Measurements from ENCODE around the gene CLEC5A. TPM values are rescaled to one million over a fixed set of nuclear protein-coding genes. Genes with fewer than 3 reads are reported as not detected.

Gene CLEC5A
- total and polyA plus RNA-seq, 2 of the 8 experiments (the other 6 are each of a cell fraction or from before 2014, with no cell fraction given) = not detected

- Histone ChIP-seq H3K23ac (ENCODE audit: insufficient read length) (no peak overlapping the region), H3K36me3 (ENCODE audit: control insufficient read depth in 2 of 4, insufficient read depth in 4 of 4, low read length in 3 of 4) (no peaks in the 10 kb centered on the region), H4K91ac (replicated peaks; ENCODE audit: insufficient read length, low read length) (no peak overlapping the region), H3K18ac (ENCODE audit: extremely low read depth, low read length) (no peak overlapping the region), H2BK5ac (ENCODE audit: low read depth, low read length) (no peak overlapping the region), H2AFZ (ENCODE audit: low read length) (no peak overlapping the region), H4K5ac (ENCODE audit: insufficient read length, low read depth, low read length) (no peak overlapping the region), H4K8ac (ENCODE audit: extremely low read depth, insufficient read depth, low read length) (no peak overlapping the region), H2AK5ac (ENCODE audit: low read depth, low read length) (no peak overlapping the region), H3K79me2 (ENCODE audit: control insufficient read depth in 1 of 2, insufficient read depth in 2 of 2, low read length in 2 of 2) (no peaks in the 10 kb centered on the region), H3K23me2 (ENCODE audit: low read depth, low read length) (peaks cover 2% of the 10 kb centered on the region; the same call in 1 of the 2 replicates), H3K4ac (replicated peaks; ENCODE audit: insufficient read length, low read depth, low read length) (no peak overlapping the region), H2BK12ac (ENCODE audit: low read depth, low read length) (no peak overlapping the region), H3K4me3 (ENCODE audit: extremely low read depth in 1 of 4, insufficient read depth in 2 of 4, low read depth in 3 of 4, low read length in 4 of 4) (no peak overlapping the region), H3K79me1 (ENCODE audit: low read depth, low read length) (no peaks in the 10 kb centered on the region), H4K20me1 (replicated peaks in 1 of 2; ENCODE audit: control insufficient read depth in 1 of 2, insufficient read depth in 2 of 2, low read length in 2 of 2) (no peaks in the 10 kb centered on the region), H3K56ac (replicated peaks; ENCODE audit: insufficient read length, low read depth, low read length) (no peak overlapping the region), H2BK120ac (replicated peaks; ENCODE audit: low read depth, low read length) (no peak overlapping the region), H3K14ac (ENCODE audit: insufficient read length) (no peak overlapping the region), H2BK20ac (ENCODE audit: low read length) (no peak overlapping the region), H3K9ac (replicated peaks in 1 of 4; ENCODE audit: extremely low read depth in 1 of 4, low read depth in 3 of 4, low read length in 3 of 4) (no peak overlapping the region), H3K27me3 (replicated peaks in 1 of 4; ENCODE audit: control insufficient read depth in 3 of 4, extremely low read depth in 1 of 4, insufficient read depth in 3 of 4, low read length in 3 of 4) (no peaks in the 10 kb centered on the region), H3K4me1 (replicated peaks in 1 of 4; ENCODE audit: control insufficient read depth in 3 of 4, insufficient read depth in 4 of 4, low read length in 3 of 4) (peaks cover 0 to 3% (median 1%) of the 10 kb centered on the region in 4 experiments; a peak in 2 of 7 replicates), H2BK15ac (ENCODE audit: low read length) (no peak overlapping the region), H3K9me3 (ENCODE audit: insufficient read depth in 2 of 2, low read depth in 1 of 2, low read length in 1 of 2) (no peaks in the 10 kb centered on the region), H3K27ac (ENCODE audit: low read depth, low read length) (no peak overlapping the region), H3K4me2 (ENCODE audit: insufficient read depth in 1 of 2, low read depth in 2 of 2, low read length in 2 of 2) (no peak overlapping the region)
- WGBS, 2 experiments (ENCODE audit: extremely low coverage in 1 of 2, insufficient coverage in 1 of 2, insufficient read length in 1 of 2, insufficient replicate concordance in 2 of 2, low coverage in 1 of 2, low lambda C conversion rate in 2 of 2, missing lambda C conversion rate in 1 of 2) = 89% methylated on average over 2 of the region's 2 CpGs; no CpG with 5 or more reads in 1 of the 2 experiments
- no peak for FAIRE-seq
- POLR2A ChIA-PET (ENCODE audit: partially characterized antibody) = no interaction called here
- CTCF ChIA-PET (ENCODE audit: partially characterized antibody) = interaction anchor here (0.9 kb wide), 1 partner anchor 46 kb away, joined by 3 read pairs; no protein-coding TSS in a partner anchor
- no peak for DNase-seq (ENCODE audit: low read depth in 1 of 2, low spot score in 2 of 2)
- no peak for TF ChIP-seq RBBP5 (IDR thresholded peaks at IDR 0.05; ENCODE audit: borderline replicate concordance, low read depth, low read length)
Observed at GRCh38 chr7:141928146-141928844, 18.5 kb downstream of the CLEC5A start.
